GM21360 (cell line): ENCODE data around the gene CALCOCO1.
"Not testable (repeated sequence)": the region's sequence is repeated elsewhere in the genome, so short reads cannot be mapped to it uniquely, and the experiment has no call there.

Experiments used
- ATAC-seq: cut with Tn5 transposase; IDR thresholded peaks from one replicate; pipeline ENCODE4 v1.9.1; 2021; ENCODE audit warnings: mild to moderate bottlenecking, moderate library complexity; ENCODE audit not compliant: unreplicated experiment

Gene CALCOCO1

DNA sequence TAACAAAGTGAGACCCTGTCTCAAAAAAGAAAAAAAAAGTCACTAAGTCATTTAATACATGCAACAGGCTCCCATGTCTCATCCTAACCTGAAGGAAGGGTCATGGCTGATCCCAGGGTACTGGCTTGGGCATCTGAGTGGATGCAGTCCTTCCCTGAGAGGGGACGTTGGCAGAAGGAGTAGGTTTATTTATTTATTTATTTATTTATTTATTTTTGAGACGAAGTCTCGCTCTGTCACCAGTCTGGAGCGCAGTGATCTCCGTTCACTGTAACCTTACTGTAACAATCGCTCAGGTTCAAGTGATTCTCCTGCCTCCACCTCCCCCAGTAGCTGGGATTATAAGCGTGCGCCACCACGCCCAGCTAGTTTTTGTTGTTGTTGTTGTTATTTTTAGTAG, 7.2 kb upstream of the CALCOCO1 start:
- no peak for ATAC-seq

DNA sequence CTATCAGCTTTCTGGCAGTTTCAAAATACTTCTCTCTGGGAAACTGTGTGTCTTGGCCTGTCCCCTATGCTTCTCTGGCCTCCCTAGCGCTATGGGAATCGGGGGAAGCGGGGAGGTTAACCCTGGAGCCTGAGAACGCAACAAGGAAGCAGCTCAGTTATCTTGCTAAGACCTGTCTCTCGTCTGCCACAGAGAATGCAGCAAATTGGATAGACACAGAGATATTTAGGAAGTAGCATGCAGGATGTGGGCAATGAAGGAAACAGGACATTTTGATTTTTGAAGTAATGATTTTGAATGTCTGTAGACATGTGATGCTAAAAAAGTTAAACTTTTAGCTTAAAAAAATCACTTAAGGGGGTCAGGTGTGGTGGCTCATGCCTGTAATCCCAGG, 6.6 kb upstream of the CALCOCO1 start:
- no peak for ATAC-seq

DNA sequence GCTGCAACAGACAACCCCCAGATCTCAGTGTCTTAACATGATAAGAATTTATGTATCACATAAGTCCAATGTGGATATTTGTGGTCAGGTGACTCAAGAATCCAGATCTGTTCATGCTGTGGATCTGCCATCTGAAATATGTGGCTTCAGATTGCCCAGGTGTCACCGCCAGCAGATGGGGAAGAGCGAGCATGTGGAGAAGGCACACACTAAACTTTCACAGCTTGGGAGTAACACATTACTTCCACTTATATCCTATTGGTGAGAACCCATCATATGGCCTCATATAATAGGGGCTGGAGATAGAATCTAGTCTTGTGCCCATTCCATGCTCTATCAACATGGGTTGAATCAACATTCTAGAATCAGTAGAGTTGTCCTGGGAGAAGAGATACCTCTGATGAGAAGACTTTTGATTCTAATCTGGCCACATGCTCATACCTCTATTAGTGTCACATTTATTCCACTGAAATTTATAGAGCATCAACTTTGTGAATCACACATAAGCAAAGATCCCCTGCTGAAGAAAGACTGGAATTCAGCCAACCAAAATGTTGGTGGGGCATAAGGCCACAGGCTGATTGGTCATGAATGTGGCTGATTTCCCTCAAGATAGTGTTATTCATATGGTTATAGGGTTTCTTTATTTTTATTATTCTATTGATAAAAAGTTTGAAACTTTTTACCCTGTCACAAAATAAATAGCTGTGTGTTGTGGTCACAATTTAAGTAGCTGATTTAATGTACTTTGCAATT, 6.0 kb upstream of the CALCOCO1 start:
- ATAC-seq: no peak

DNA sequence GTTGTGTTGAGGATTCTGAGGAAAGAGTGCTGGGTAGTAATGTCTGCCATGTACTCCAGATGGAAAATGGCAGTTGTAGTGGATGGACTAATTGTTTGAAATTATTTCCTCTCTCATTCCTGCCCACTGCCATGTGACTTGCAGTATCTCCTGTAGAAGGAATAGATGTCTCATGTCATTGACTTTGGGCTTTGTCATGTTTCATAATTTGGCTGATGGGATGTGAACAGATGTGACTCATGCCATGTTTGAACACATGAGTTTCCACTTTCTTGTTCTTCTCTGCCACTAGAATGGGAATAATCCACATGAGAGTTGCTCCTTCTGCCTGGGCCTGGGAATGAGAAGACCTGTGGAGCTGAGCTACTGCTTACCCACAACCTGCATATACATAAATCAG, 2.4 kb upstream of the CALCOCO1 start:
- ATAC-seq: no peak

DNA sequence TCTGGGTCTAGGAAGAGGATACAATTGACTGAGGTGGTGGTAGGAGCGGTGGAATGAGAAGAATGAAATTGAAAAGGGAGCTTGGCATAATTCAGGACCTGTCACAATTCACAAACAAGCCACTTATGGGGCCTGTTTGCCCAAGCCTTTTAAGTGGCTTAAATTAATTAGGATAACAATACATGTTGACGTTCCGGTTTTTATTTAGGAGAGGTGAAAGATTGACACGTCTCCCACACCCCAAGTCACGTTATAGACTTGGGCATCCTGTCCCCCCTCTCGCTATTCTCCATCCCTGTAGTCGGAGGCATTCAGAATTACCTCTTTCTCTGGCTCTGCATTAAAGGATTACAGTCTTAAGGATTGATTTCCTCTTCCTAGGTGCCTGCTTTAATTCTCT, 954 bp upstream of the CALCOCO1 start:
- no peak for ATAC-seq

DNA sequence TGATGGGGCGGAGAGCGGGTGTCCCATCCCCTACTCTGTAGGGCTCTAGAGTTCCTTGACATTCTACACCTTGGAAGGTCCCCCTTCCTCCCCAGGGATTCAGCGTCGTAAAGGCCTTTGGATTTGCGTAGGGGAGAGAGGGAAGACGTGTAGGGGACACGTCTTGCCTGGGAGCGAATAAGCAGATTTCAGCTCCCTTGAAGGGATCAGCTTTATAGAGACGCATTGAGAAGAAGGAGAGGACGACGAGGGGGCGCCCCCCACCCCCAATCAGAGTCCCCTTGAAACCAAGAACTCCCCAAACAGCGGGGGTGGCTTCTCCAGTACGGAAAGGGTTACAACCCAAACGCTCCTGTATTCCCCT, 324 bp downstream of the CALCOCO1 start:
- no peak for ATAC-seq

DNA sequence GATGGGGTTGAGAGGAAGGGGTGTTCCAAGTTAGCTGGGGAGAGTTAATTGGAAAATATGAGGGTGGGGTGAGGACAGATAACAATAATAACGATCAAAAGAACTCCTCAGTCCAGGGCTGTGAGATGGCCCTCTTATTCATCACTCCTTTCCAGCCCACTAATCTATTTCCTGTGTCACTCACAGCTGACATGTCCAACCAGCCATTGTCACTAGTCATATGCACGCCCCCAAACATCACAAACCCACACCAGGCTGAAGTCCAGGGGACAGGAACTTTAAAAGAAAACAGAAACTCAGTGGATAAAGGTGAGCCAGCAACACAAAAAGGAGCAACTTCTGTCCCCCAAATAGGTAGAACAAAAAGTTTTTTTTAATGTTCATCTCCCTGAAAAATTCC, 911 bp downstream of the CALCOCO1 start:
- ATAC-seq: no peak

DNA sequence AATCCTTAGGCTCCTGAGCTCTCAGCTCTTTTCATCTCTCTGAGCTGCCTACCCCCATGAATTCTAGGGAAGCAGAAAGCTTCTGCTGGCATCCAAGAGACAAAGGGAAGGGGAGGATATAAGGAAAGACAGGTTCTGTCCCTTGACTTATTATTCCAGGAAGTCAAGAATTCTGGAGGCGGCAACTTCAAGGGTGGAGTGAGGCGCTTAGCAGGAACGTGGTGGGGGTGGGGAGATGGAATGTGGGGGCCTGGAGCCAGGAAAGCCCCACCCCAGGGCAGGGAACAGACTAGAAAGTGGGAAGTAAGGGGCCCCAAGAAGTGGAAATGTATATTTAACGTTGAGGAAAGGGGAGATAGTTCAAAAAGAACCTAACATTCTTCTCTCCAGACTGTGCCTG, 1.4 kb downstream of the CALCOCO1 start:
- no peak for ATAC-seq

DNA sequence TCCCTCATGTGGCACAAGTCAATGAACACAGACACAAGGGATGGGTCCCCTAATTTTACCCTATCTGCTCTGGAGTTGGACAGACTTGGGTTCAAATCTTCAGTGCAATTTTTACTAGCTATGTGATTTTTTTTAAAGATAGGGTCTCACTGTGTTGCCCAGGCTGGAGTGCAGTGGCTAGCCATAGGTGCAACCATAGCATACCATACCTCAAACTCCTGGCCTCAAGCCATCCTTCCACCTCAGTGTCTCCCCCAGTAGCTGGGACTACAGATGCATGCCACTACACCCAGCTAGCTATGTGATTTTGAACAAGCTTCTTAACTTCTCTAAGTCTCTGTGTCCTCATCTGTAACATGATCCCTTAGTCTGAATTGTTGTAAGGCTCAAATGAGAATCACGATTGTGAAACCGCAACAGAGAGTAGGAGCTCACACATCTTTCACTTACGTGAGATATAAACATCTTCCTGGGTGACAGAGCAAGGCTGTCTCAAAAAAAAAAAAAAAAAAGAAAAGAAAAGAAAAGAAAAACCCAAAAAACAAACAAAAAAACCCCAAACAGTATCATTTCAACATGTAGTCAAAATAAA, 4.7 kb downstream of the CALCOCO1 start:
- ATAC-seq: no peak

DNA sequence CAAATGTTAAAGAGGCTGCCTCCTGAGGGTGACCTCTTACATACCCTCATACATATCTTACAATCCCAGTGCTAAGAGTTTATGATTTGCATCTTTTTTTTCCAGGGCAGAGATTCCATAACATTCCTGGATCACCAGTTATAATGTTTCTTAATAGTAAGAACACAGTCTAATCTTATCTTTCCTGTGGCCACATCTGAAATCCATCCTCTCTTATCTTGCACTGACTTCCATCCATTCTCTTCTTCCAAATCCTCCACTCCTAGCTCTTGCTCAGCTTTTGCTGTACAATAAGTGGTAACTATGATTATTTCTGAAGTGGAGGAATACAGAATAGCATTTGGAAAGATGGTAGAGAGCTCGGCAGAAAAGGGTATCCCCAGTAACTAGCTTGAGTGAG, 6.3 kb downstream of the CALCOCO1 start:
- ATAC-seq: no peak

DNA sequence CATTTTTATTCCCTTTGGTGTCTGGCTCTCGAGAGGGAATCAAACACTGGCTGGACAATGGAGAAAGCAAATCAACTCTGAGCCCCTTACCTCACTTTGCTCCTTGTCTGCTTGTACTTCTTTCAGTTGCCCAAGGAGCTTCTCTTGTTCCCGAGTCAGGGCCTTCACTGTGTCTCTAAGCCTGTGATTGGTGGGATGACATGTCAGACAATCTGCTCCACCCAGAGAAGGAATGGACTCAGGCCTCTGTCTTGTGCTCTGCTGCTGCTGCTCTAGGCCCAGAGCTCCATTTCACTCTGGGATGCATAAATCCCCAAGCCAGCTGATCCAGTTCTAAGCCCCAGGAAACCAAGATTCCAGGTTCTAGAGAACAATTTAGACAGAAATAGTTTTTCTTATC, 7.6 kb downstream of the CALCOCO1 start:
- no peak for ATAC-seq

DNA sequence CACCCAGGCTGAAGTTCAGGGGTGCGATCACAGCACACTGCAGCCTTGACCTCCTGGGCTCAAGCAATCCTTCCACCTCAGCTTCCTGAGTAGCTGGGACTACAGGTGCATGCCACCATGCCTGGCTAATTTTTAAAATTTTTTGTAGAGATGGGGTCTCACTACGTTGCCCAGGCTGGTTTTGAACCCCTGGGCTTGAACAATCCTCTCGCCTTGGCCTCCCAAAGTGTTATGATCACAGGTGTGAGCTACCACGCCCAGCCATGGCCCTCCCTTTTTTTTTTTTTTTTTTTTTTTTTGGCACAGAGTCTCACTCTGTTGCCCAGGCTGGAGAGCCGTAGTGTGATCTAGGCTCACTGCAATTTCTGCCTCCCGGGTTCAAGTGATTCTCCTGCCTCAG, 8.7 kb downstream of the CALCOCO1 start:
- not testable (repeated sequence) for ATAC-seq

DNA sequence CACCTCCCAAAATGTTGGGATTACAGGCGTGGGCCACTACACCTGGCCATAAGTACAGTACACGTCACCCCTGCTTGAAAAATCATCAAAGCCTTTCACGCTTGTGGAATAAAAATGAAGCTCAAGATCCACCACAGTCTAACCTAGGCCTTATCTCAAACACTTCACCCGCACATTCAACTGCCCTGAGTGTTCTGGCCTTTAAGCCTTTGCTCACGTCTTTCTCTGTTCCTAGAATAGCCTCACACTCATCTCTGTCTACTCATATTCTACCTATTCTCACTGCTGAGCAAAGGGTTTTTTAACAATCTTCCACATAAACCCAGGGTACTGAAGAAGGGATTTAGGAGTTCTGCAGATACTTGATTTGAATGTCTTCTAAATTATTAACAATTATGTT, 9.9 kb downstream of the CALCOCO1 start:
- no peak for ATAC-seq

DNA sequence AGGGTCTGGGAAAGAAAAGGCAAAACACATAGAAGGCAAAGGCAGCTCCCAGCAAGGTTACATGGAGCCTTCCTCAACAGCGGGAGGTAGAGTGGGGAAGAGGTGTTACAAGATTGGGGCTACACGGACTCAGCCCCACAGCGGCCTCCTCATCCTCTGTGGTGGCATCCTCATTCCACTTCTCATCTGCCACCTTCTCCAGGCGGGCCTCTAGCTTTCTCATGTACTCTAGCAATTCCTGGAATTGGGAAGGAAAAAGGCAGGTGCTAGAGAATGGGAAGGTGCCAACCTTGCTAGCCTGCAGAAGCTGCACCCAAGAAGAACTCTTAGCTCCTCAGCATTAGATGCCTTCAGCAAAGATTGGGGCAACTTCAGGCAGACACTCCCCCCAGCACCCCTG, 13.2 kb downstream of the CALCOCO1 start:
- ATAC-seq: no peak

DNA sequence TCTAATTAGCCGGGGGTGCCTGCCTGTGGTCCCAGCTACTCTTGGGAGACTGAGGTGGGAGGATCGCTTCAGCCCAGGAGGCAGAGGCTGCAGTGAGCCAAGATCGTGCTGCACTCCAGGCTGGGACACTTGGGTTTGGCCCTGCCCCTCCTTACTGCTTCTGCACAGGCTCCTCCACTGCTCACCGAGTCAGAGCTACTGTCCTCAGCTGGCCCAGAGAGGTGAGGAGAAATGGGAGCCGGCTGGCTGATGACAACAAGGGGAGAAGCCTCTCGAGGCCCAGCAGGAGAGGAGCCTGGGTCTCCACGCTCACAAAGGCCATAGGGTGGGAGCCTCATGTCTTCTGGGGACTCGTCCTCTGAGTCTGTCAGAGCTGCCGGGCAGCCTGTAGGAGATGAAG, 13.7 kb downstream of the CALCOCO1 start:
- ATAC-seq: no peak

DNA sequence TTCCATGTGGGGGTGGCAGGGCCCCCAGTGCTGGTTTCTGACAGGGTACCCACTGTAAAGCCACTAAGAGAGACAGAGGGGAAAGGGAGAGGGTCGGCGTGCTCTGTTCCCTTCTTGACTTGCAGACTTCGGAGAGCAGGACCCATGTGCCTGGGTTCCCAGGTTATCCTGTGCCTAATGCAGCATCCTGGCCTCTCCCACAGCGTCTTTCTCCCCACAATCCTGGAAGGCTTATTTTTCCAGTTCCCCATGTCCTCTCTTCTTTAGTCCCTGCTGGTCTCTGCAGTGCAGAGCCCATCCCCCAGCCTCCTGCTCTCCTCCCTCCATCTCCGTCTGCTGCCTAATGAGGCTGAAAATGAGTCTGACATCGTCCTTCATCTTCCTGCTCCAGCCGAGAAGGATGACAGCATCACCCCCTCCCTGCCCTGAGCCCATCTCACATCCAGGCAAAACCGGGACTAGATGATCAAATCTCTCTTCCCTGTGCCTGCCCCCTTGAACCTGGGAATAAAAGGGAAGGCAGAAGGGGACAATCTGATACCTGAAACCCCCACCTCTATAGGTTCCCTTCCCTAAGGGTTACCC, 15.1 kb downstream of the CALCOCO1 start:
- no peak for ATAC-seq

DNA sequence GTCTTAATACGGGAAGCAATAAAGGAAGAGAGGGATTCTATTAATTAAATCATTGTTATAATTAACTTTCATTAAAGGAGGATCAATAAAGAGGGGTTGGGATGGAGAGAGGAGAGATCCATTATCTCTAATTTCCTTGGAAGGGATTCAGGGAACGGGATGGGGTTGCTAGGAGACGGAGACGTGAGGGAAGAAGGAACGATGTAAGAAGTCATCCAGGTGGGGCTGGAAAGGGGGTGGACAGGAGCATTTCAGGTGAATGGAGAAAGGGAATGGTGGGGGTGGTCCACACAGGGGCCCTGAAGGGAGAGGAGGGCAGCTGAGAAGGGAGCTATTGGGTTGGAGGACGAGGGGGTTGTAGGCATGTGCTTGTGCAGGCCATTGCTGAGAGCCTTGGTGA, 17.2 kb downstream of the CALCOCO1 start:
- ATAC-seq: no peak

DNA sequence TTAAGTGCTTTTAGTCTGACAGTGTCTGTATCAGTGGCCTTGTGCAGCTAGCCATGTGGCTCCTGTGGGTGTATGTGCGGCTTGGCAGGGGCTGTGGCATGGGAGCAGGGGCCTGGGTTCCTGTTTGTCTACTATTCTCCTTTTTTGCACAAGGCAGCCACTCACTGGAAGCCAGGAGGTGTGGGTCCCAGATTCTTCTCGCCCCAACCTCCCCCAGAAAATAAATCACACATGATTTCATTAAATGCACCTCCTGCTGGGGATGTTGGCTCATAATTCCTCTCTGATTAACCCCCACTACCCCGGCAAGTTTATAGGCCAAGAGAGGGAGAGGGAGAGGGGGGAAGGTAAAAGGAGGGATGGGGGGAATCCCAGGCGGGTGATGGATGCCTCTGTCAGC, 17.6 kb downstream of the CALCOCO1 start:
- ATAC-seq: no peak

DNA sequence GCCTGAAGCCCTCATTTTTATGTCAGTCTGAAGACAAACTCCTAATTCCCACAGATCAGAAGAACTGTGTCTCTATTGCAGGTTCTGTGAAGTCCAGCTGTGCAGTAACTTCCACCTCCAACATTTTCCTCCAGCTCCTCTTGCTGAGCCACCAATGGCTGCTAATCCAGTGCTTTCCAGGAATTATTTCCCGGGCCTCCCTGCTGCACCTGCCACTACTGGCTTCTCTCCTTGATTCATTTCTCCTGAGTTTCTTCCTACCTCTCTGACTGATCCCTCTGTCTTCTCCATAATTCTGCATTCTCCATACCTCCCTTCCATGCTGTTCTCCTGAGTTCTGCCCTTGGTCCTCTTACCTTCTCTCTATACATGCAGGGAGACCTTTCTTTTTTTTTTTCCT, 21.2 kb downstream of the CALCOCO1 start:
- no peak for ATAC-seq

DNA sequence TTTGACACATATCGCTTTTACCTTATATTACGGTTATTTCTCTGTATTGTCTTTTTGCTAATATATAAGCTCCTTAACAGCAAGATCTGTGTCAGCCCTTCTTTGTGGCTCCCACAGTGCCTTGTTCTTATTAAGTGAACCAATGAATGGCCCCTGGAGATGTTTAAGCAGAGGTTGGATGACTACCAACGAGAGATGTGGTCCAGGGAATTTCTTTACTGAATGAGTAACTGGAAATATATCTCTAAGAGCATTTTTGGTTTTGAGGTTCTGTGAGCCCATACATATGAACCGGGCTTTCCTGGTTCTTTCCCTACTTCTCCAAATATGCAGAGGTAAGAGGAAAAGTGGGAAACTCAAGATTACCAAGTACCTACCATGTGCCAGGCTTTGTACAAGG, 23.5 kb downstream of the CALCOCO1 start:
- no peak for ATAC-seq

DNA sequence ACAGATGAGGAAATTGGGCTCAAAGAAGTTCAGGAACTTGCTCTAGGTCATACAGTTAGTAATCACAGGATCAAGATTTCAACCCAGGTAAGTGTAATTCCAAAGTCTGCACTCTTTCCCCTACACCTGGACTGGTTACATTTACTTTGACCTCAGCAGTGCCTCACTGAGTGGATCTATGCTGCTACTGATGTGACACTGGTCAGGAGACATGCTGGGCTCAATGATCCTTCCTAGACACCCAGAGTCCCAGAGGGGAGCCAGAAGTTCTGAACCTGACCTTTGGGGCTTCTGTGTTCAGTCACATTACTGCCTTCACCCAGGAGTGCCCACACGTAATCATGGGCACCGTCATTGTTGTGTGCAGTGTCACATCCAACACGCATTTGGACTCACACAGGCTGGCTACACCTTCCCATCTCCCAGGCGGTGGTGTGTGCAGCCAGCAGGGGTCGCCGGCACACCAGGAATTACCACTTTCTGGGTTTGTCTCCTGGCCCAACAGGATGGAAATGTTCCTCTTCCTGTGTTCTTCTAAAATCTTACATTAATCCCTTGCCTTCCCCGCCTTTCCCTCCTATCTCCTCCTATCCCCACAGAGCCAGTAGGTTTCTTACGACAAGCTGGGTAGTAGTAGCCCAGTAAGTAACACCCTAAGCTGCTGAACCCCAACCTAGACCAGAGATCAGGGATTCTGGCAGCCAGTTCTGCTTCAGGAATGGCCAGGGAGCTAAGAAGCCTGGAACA, 25.6 kb downstream of the CALCOCO1 start:
- ATAC-seq: no peak

DNA sequence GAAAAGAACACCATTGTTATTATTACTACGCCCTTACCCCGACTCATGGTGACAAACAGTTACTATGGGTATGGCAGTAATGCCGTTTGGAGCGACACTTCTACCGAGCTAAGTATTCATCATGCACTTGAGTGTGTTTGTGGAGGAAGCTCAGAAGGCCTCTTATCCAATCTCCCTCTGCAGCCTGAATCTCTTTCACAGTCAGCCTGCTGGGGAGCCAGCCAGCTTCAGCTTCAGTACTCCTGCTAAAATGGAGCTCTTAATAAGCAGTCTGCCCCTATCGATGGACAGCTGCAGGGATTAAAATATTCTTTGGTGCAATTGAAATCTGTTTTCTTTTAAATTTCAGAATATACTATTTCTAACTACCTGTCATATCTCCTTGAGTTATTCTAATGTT, 26.7 kb downstream of the CALCOCO1 start:
- no peak for ATAC-seq
